Pulmonary artery endothelial cell (primary cell): ENCODE measurements around the gene SPHK1. TPM values are rescaled to one million over a fixed set of nuclear protein-coding genes. Genes with fewer than 3 reads are reported as not detected.
"Not testable (repeated sequence)": the region's sequence is repeated elsewhere in the genome, so short reads cannot be mapped to it uniquely, and the experiment has no call there.

Experiments used
- DNase-seq: peaks from one replicate; pipeline ENCODE4 v3.0.0-alpha.2; 2011; ENCODE audit warnings: low read depth, low spot score
- total RNA-seq: library from RNA; depleted of rRNA; stranded (reverse); fragments of >200 nt; gene quantifications from 2 replicates; pipeline ENCODE4 v1.2.3, GENCODE V29; 2014

SPHK1 gene
- total RNA-seq, result 120 and 180 TPM in 2 replicates

- DNase-seq, result no peak
Measured at GRCh38 chr17:76384222-76384986, at the start of gene SPHK1. Gene SPHK1, plus strand, starts transcription at chr17:76384609. Its CDS starts 1,036 bp downstream, at chr17:76385645.

- no peak for DNase-seq
Measured at GRCh38 chr17:76335716-76336381, 48.6 kb upstream of the SPHK1 start.

- no peak for DNase-seq
Measured at GRCh38 chr17:76336756-76337412, 47.5 kb upstream of the SPHK1 start.

- no peak for DNase-seq
Measured at GRCh38 chr17:76337413-76337777, 47.0 kb upstream of the SPHK1 start.

GRCh38 chr17:76341301-76341700 lies 43.1 kb upstream of the SPHK1 start:
- no peak for DNase-seq

- DNase-seq, result no peak
Measured at GRCh38 chr17:76343106-76343505, 41.3 kb upstream of the SPHK1 start.

- DNase-seq, result no peak
Measured at GRCh38 chr17:76345377-76345974, 38.9 kb upstream of the SPHK1 start.

GRCh38 chr17:76346936-76347335 lies 37.5 kb upstream of the SPHK1 start:
- DNase-seq, result not testable (repeated sequence)

- DNase-seq, result no peak
Measured at GRCh38 chr17:76350463-76350862, 33.9 kb upstream of the SPHK1 start.

- no peak for DNase-seq
Measured at GRCh38 chr17:76351526-76352071, 32.8 kb upstream of the SPHK1 start.

GRCh38 chr17:76353004-76353598 lies 31.3 kb upstream of the SPHK1 start:
- DNase-seq, result no peak

- peak; percentile 77 for DNase-seq
Measured at GRCh38 chr17:76353599-76354316, 30.7 kb upstream of the SPHK1 start, which contains the start of gene PRPSAP1. Gene PRPSAP1, minus strand, starts transcription at chr17:76353916. Its CDS starts 213 bp downstream, at chr17:76353703.

GRCh38 chr17:76354317-76354729 lies 30.1 kb upstream of the SPHK1 start:
- DNase-seq, result no peak

GRCh38 chr17:76354747-76355310 lies 29.6 kb upstream of the SPHK1 start:
- DNase-seq, result no peak

GRCh38 chr17:76356803-76357456 lies 27.5 kb upstream of the SPHK1 start:
- no peak for DNase-seq

- no peak for DNase-seq
Measured at GRCh38 chr17:76357597-76358158, 26.7 kb upstream of the SPHK1 start.

- no peak for DNase-seq
Measured at GRCh38 chr17:76359375-76359774, 25.0 kb upstream of the SPHK1 start.

GRCh38 chr17:76359776-76360175 lies 24.6 kb upstream of the SPHK1 start:
- not testable (repeated sequence) for DNase-seq

- DNase-seq, result no peak
Measured at GRCh38 chr17:76360461-76360860, 23.9 kb upstream of the SPHK1 start.
